Astrocyte of the spinal cord (primary cell): ENCODE results near the gene NTN5.

Experiments
- DNase-seq: peaks from one replicate; pipeline ENCODE4 v3.0.0; 2011; ENCODE audit warnings: low read depth, low spot score
- H3K4me3 ChIP-seq: 2 replicates; pipeline ENCODE4 v1.5.1; 2011; ENCODE audit warnings: low read depth, mild to moderate bottlenecking, low read length, moderate library complexity
- CTCF ChIP-seq: IDR thresholded peaks from 2 replicates; pipeline ENCODE4 v1.5.1; 2012; ENCODE audit warnings: low read depth, mild to moderate bottlenecking, low read length, inconsistent platforms
- in situ Hi-C: cut with HindIII; loops from 2 replicates; pipeline ENCODE4 v1.10.0; 2017; ENCODE audit warnings: low sequenced_read_pairs

The NTN5 gene

GRCh38 chr19:48713041-48713863, 40.4 kb upstream of the NTN5 start:
- TF ChIP-seq CTCF, result peak; percentile 41
- H3K4me3 ChIP-seq, result peak overlapping the region; percentile 73
- no peak for DNase-seq

GRCh38 chr19:48711106-48711662, 38.4 kb upstream of the NTN5 start:
- in situ Hi-C loops, result no loop called here
- no peak for TF ChIP-seq CTCF
- no peak for DNase-seq
- no peak overlapping the region for H3K4me3 ChIP-seq

More at GRCh38 chr19:48713041-48713863, 40.4 kb upstream of the NTN5 start:
- in situ Hi-C loops, result no loop called here

GRCh38 chr19:48708471-48708870, 35.7 kb upstream of the NTN5 start:
- in situ Hi-C loops, result no loop called here
- H3K4me3 ChIP-seq, result no peak overlapping the region
- TF ChIP-seq CTCF, result no peak
- DNase-seq, result no peak

- TF ChIP-seq CTCF, result no peak
- in situ Hi-C loops, result no loop called here
- H3K4me3 ChIP-seq, result no peak overlapping the region
These were observed 32.6 kb upstream of the NTN5 start for GRCh38 chr19:48705431-48705830.

GRCh38 chr19:48703316-48703715, 30.5 kb upstream of the NTN5 start:
- no peak for DNase-seq
- no peak for TF ChIP-seq CTCF
- no peak overlapping the region for H3K4me3 ChIP-seq
- in situ Hi-C loops, result no loop called here

More at GRCh38 chr19:48705431-48705830, 32.6 kb upstream of the NTN5 start:
- DNase-seq, result no peak

- no peak overlapping the region for H3K4me3 ChIP-seq
- in situ Hi-C loops, result no loop called here
- no peak for DNase-seq
- TF ChIP-seq CTCF, result no peak
These were observed 29.9 kb upstream of the NTN5 start for GRCh38 chr19:48702701-48703100.
